Skin of body (tissue), 3 donors: Measurements from ENCODE around the gene CTNND2. TPM values are rescaled to one million over a fixed set of nuclear protein-coding genes. Genes with fewer than 3 reads are reported as not detected.

ENCODE experiments used
- DNase-seq: peaks from one replicate; lab custom pipeline; 2025; lab: John Stamatoyannopoulos, UW
- small RNA-seq: library from RNA; depleted of rRNA; stranded (forward); fragments of <200 nt; gene quantifications from one replicate; pipeline ENCODE3, GENCODE V24; 2014; ENCODE audit warnings: low replicate concordance
- total RNA-seq: library from RNA; depleted of rRNA; stranded (reverse); fragments of >200 nt; gene quantifications from one replicate; pipeline ENCODE4 v1.2.3, GENCODE V29; 2014

Gene CTNND2
- total RNA-seq, 1 donor from 2014 or later = 1.4 TPM

GRCh38 chr5:10935536-10935935 lies 968.7 kb downstream of the CTNND2 start:
- no peak for DNase-seq

GRCh38 chr5:10934783-10935355 lies 969.4 kb downstream of the CTNND2 start:
- DNase-seq = no peak

- DNase-seq = no peak
These were observed 971.1 kb downstream of the CTNND2 start for GRCh38 chr5:10933121-10933520.

GRCh38 chr5:10932426-10932825 lies 971.8 kb downstream of the CTNND2 start:
- no peak for DNase-seq

GRCh38 chr5:10927608-10928007 lies 976.6 kb downstream of the CTNND2 start:
- no peak for DNase-seq

- DNase-seq = no peak
These were observed 980.9 kb downstream of the CTNND2 start for GRCh38 chr5:10923310-10923709.

Small RNA genes lying within 50 kb of the gene (small RNA-seq; reads per million reads assigned to genes)
- gene RNU6-429P = not detected
